ENCODE measurements around the gene PARD3. TPM values are rescaled to one million over a fixed set of nuclear protein-coding genes. Genes with fewer than 3 reads are reported as not detected.

Gene PARD3
- total and polyA plus RNA-seq, 7 experiments from 2014 or later: 0.19 to 1.2 (median 0.43) TPM

- ChIA-PET POLR2A (no interaction called here), CTCF (no interaction called here)
- Mint-ChIP-seq H3K27me3 (peaks cover 0 to 23% (median 4%) of the 10 kb centered on the region in 5 donors), H3K4me3 (no peak overlapping the region), H3K27ac (no peak overlapping the region), H3K36me3 (no peaks in the 10 kb centered on the region), H3K9me3 (peaks cover 0 to 3% (median 0%) of the 10 kb centered on the region in 11 donors), H3K4me1 (no peaks in the 10 kb centered on the region)
- intact Hi-C loops (cut with micrococcal nuclease): no loop called here
- H3K27me3 ChIP-seq (ENCODE audit: control insufficient read depth in 2 of 2, insufficient read depth in 2 of 2, low read length in 2 of 2): no peaks in the 10 kb centered on the region
- no peak overlapping the region for H3K4me3 ChIP-seq (ENCODE audit: low read length)
- no peak overlapping the region for H3K27ac ChIP-seq (ENCODE audit: low read depth, low read length)
- no peaks in the 10 kb centered on the region for H3K4me1 ChIP-seq (ENCODE audit: control insufficient read depth in 2 of 2, insufficient read depth in 2 of 2, low read length in 2 of 2)
- H3K36me3 ChIP-seq (ENCODE audit: control insufficient read depth in 2 of 3, insufficient read depth in 3 of 3, low read length in 3 of 3): no peaks in the 10 kb centered on the region
- ATAC-seq (no peak), DNase-seq (no peak)
- H3K9me3 ChIP-seq (ENCODE audit: control insufficient read depth in 2 of 3, low read length in 3 of 3): no peaks in the 10 kb centered on the region
These were observed 240.7 kb downstream of the PARD3 start for GRCh38 chr10:34574353-34574934.

- no peaks in the 10 kb centered on the region for H3K36me3 ChIP-seq (ENCODE audit: control insufficient read depth in 2 of 3, insufficient read depth in 3 of 3, low read length in 3 of 3)
- ChIA-PET POLR2A (interaction anchor here (0.7 to 1.0 kb wide), 2 partner anchors 27 to 1287 kb away, joined by 3 to 6 read pairs; no protein-coding TSS in a partner anchor), CTCF (no interaction called here)
- Mint-ChIP-seq H3K4me1 (no peaks in the 10 kb centered on the region), H3K36me3 (no peaks in the 10 kb centered on the region), H3K9me3 (peaks cover 0 to 3% (median 0%) of the 10 kb centered on the region in 11 donors), H3K27ac (no peak overlapping the region), H3K27me3 (peaks cover 0 to 25% (median 6%) of the 10 kb centered on the region in 5 donors), H3K4me3 (no peak overlapping the region)
- DNase-seq (no peak), ATAC-seq (no peak)
- no peak overlapping the region for H3K27ac ChIP-seq (ENCODE audit: low read depth, low read length)
- no peak overlapping the region for H3K4me3 ChIP-seq (ENCODE audit: low read length)
- no peaks in the 10 kb centered on the region for H3K4me1 ChIP-seq (ENCODE audit: control insufficient read depth in 2 of 2, insufficient read depth in 2 of 2, low read length in 2 of 2)
- intact Hi-C loops (cut with micrococcal nuclease): no loop called here
- H3K27me3 ChIP-seq (ENCODE audit: control insufficient read depth in 2 of 2, insufficient read depth in 2 of 2, low read length in 2 of 2): no peaks in the 10 kb centered on the region
- H3K9me3 ChIP-seq (ENCODE audit: control insufficient read depth in 2 of 3, low read length in 3 of 3): no peaks in the 10 kb centered on the region
These were observed 244.2 kb downstream of the PARD3 start for GRCh38 chr10:34570887-34571286.

- CTCF ChIA-PET: no interaction called here
- intact Hi-C loops (cut with micrococcal nuclease): no loop called here
- Histone ChIP-seq H3K4me3 (ENCODE audit: low read length) (no peak overlapping the region), H3K4me1 (ENCODE audit: control insufficient read depth in 2 of 2, insufficient read depth in 2 of 2, low read length in 2 of 2) (no peaks in the 10 kb centered on the region), H3K27me3 (ENCODE audit: control insufficient read depth in 2 of 2, insufficient read depth in 2 of 2, low read length in 2 of 2) (peaks cover 0 to 2% of the 10 kb centered on the region in 2 donors), H3K36me3 (ENCODE audit: control insufficient read depth in 2 of 3, insufficient read depth in 3 of 3, low read length in 3 of 3) (no peaks in the 10 kb centered on the region), H3K9me3 (ENCODE audit: control insufficient read depth in 2 of 3, low read length in 3 of 3) (no peaks in the 10 kb centered on the region), H3K27ac (ENCODE audit: low read depth, low read length) (no peak overlapping the region)
- POLR2A ChIA-PET: no interaction called here
- Mint-ChIP-seq H3K27ac (no peak overlapping the region), H3K36me3 (no peaks in the 10 kb centered on the region), H3K9me3 (no peaks in the 10 kb centered on the region), H3K4me1 (no peaks in the 10 kb centered on the region), H3K4me3 (no peak overlapping the region), H3K27me3 (peaks cover 0 to 27% (median 3%) of the 10 kb centered on the region in 5 donors)
- ATAC-seq: no peak
- no peak for DNase-seq
These were observed 247.3 kb downstream of the PARD3 start for GRCh38 chr10:34567659-34568253.

- Mint-ChIP-seq H3K9me3 (peaks cover 0 to 1% (median 0%) of the 10 kb centered on the region in 11 donors), H3K27ac (no peak overlapping the region), H3K4me1 (no peaks in the 10 kb centered on the region), H3K36me3 (no peaks in the 10 kb centered on the region), H3K27me3 (peaks cover 0 to 20% (median 3%) of the 10 kb centered on the region in 5 donors), H3K4me3 (no peak overlapping the region)
- intact Hi-C loops (cut with micrococcal nuclease): no loop called here
- Histone ChIP-seq H3K27me3 (ENCODE audit: control insufficient read depth in 2 of 2, insufficient read depth in 2 of 2, low read length in 2 of 2) (peaks cover 0 to 2% of the 10 kb centered on the region in 2 donors), H3K27ac (ENCODE audit: low read depth, low read length) (no peak overlapping the region), H3K4me1 (ENCODE audit: control insufficient read depth in 2 of 2, insufficient read depth in 2 of 2, low read length in 2 of 2) (no peaks in the 10 kb centered on the region), H3K4me3 (ENCODE audit: low read length) (no peak overlapping the region), H3K9me3 (ENCODE audit: control insufficient read depth in 2 of 3, low read length in 3 of 3) (no peaks in the 10 kb centered on the region), H3K36me3 (ENCODE audit: control insufficient read depth in 2 of 3, insufficient read depth in 3 of 3, low read length in 3 of 3) (no peaks in the 10 kb centered on the region)
- ATAC-seq: no peak
- CTCF ChIA-PET: no interaction called here
- POLR2A ChIA-PET: no interaction called here
- DNase-seq: no peak
These were observed 249.2 kb downstream of the PARD3 start for GRCh38 chr10:34565934-34566333.

- Histone ChIP-seq H3K4me1 (ENCODE audit: control insufficient read depth in 2 of 2, insufficient read depth in 2 of 2, low read length in 2 of 2) (no peaks in the 10 kb centered on the region), H3K36me3 (ENCODE audit: control insufficient read depth in 2 of 3, insufficient read depth in 3 of 3, low read length in 3 of 3) (no peaks in the 10 kb centered on the region), H3K4me3 (ENCODE audit: low read length) (no peak overlapping the region), H3K27ac (ENCODE audit: low read depth, low read length) (no peak overlapping the region), H3K9me3 (ENCODE audit: control insufficient read depth in 2 of 3, low read length in 3 of 3) (no peaks in the 10 kb centered on the region), H3K27me3 (ENCODE audit: control insufficient read depth in 2 of 2, insufficient read depth in 2 of 2, low read length in 2 of 2) (no peaks in the 10 kb centered on the region)
- H3K36me3 Mint-ChIP-seq: no peaks in the 10 kb centered on the region
- DNase-seq (no peak), ATAC-seq (no peak)
- ChIA-PET POLR2A (no interaction called here), CTCF (no interaction called here)
- H3K4me1 Mint-ChIP-seq: no peaks in the 10 kb centered on the region
- no peak overlapping the region for H3K4me3 Mint-ChIP-seq
- intact Hi-C loops (cut with micrococcal nuclease): no loop called here
- H3K27me3 Mint-ChIP-seq: peaks cover 0 to 11% (median 0%) of the 10 kb centered on the region in 5 donors
- H3K9me3 Mint-ChIP-seq: peaks cover 0 to 6% (median 0%) of the 10 kb centered on the region in 11 donors
- H3K27ac Mint-ChIP-seq: no peak overlapping the region
These were observed 257.0 kb downstream of the PARD3 start for GRCh38 chr10:34558093-34558583.

- intact Hi-C loops (cut with micrococcal nuclease): no loop called here
- H3K4me3 Mint-ChIP-seq: no peak overlapping the region
- Histone ChIP-seq H3K4me1 (ENCODE audit: control insufficient read depth in 2 of 2, insufficient read depth in 2 of 2, low read length in 2 of 2) (no peaks in the 10 kb centered on the region), H3K27me3 (ENCODE audit: control insufficient read depth in 2 of 2, insufficient read depth in 2 of 2, low read length in 2 of 2) (no peaks in the 10 kb centered on the region), H3K4me3 (ENCODE audit: low read length) (no peak overlapping the region), H3K27ac (ENCODE audit: low read depth, low read length) (no peak overlapping the region), H3K9me3 (ENCODE audit: control insufficient read depth in 2 of 3, low read length in 3 of 3) (no peaks in the 10 kb centered on the region), H3K36me3 (ENCODE audit: control insufficient read depth in 2 of 3, insufficient read depth in 3 of 3, low read length in 3 of 3) (no peaks in the 10 kb centered on the region)
- DNase-seq (no peak), ATAC-seq (no peak)
- H3K9me3 Mint-ChIP-seq: peaks cover 0 to 6% (median 0%) of the 10 kb centered on the region in 11 donors
- ChIA-PET POLR2A (no interaction called here), CTCF (no interaction called here)
- no peak overlapping the region for H3K27ac Mint-ChIP-seq
- peaks cover 0 to 11% (median 0%) of the 10 kb centered on the region in 5 donors for H3K27me3 Mint-ChIP-seq
- no peaks in the 10 kb centered on the region for H3K36me3 Mint-ChIP-seq
- no peaks in the 10 kb centered on the region for H3K4me1 Mint-ChIP-seq
These were observed 257.9 kb downstream of the PARD3 start for GRCh38 chr10:34557173-34557572.

GRCh38 chr10:34555653-34556052 is 259.4 kb downstream of the PARD3 start:
- ChIA-PET CTCF (no interaction called here), POLR2A (no interaction called here)
- Mint-ChIP-seq H3K9me3 (peaks cover 0 to 6% (median 0%) of the 10 kb centered on the region in 11 donors), H3K27me3 (peaks cover 0 to 11% (median 0%) of the 10 kb centered on the region in 5 donors), H3K27ac (no peak overlapping the region), H3K4me3 (no peak overlapping the region), H3K4me1 (no peaks in the 10 kb centered on the region), H3K36me3 (no peaks in the 10 kb centered on the region)
- no peaks in the 10 kb centered on the region for H3K9me3 ChIP-seq (ENCODE audit: control insufficient read depth in 2 of 3, low read length in 3 of 3)
- intact Hi-C loops (cut with micrococcal nuclease): no loop called here
- DNase-seq: no peak
- H3K36me3 ChIP-seq (ENCODE audit: control insufficient read depth in 2 of 3, insufficient read depth in 3 of 3, low read length in 3 of 3): no peaks in the 10 kb centered on the region
- no peak overlapping the region for H3K27ac ChIP-seq (ENCODE audit: low read depth, low read length)
- no peaks in the 10 kb centered on the region for H3K27me3 ChIP-seq (ENCODE audit: control insufficient read depth in 2 of 2, insufficient read depth in 2 of 2, low read length in 2 of 2)
- ATAC-seq: no peak
- H3K4me3 ChIP-seq (ENCODE audit: low read length): no peak overlapping the region
- no peaks in the 10 kb centered on the region for H3K4me1 ChIP-seq (ENCODE audit: control insufficient read depth in 2 of 2, insufficient read depth in 2 of 2, low read length in 2 of 2)

Measured in naive thymus-derived CD4-positive, alpha-beta T cell (primary cell).